ENCODE data around the gene SPATA21.

The SPATA21 gene

DNA sequence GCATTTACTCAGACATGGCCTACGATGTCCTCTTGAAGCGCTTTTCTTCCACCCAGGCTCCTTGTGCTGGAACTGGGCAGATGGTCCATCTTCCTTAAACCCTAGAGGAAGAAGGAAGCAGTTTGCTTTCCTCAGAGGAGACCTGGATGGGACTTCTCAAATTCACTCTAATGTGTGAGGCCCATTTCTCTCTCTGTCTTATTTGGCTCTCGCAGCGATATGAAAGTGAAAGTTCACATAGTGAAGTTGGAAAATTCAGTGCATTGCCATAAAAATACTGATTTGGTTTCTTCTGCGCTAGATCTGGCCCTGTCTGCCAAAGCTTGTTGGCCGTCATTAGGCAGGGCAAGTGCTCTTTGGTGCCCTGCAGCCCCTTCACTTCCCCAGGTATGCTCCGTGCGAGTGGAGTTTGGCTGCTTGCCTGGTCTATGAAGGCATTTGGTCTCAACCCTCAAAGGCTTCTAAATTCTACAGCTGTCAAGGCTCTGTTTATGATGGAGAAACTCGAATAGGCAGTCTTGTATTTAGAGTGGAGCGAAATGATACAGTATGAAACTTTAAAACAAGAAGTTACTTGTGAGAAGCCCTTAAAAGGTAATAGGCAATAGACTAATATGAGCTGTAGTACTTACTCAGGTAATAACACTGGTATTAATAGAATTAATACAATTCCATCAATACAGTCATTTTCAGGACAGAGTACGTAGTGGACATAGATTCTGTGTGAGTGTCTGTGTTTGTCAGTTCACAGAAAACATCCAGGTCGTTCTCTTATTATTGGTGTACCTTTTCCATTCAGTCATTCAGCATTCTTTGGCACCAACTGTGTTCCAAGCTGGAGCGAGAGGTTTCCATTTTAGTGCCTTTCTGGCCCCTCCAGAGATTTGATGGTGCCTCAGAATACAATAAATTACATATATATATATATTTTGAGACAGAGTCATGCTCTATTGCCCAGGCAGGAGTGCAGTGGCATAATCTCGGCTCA is 49.7 kb downstream of the SPATA21 start:
- TF ChIP-seq POLR2AphosphoS5 (IDR thresholded peaks at IDR 0.05; ENCODE audit: low read depth, low read length), result no peak
- peak; percentile 27; the same call in 1 of the 2 replicates for TF ChIP-seq POLR2A (IDR thresholded peaks at IDR 0.05; ENCODE audit: low read depth, low read length)
- no peak for DNase-seq (ENCODE audit: insufficient read length)
- FAIRE-seq, result no peak

DNA sequence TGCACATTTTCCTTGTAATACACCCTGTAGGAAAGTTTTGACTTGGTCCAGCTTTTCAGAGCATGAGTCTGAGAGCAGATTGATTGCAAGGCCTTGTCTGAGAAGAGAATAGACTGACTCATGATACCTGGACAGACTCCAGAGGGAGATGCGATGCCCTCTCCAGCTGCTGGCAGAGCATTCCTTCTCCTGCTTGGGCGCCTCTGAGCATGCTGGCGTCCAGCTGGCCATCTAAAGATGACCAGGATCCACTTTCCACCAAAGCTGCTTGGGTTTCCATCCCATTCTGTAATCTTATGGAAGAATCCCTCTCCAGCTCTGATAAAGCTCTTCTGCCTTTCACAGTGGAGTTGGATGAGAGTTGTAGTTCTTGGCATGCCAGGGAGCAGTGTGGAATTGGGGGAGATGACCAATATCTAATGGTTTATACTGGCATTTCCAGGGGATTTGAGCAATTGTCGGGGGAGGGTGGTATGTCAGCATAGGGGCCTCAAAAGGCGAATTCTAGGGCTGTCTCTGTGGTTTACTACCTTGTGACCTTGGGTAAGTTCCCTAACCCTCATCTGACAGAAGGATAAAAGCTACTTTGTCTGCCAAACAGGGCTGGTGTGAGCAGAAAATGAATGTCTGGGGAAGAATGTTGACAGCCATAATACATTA is 50.6 kb downstream of the SPATA21 start:
- FAIRE-seq, result peak; percentile 46
- DNase-seq (ENCODE audit: insufficient read length), result no peak

DNA sequence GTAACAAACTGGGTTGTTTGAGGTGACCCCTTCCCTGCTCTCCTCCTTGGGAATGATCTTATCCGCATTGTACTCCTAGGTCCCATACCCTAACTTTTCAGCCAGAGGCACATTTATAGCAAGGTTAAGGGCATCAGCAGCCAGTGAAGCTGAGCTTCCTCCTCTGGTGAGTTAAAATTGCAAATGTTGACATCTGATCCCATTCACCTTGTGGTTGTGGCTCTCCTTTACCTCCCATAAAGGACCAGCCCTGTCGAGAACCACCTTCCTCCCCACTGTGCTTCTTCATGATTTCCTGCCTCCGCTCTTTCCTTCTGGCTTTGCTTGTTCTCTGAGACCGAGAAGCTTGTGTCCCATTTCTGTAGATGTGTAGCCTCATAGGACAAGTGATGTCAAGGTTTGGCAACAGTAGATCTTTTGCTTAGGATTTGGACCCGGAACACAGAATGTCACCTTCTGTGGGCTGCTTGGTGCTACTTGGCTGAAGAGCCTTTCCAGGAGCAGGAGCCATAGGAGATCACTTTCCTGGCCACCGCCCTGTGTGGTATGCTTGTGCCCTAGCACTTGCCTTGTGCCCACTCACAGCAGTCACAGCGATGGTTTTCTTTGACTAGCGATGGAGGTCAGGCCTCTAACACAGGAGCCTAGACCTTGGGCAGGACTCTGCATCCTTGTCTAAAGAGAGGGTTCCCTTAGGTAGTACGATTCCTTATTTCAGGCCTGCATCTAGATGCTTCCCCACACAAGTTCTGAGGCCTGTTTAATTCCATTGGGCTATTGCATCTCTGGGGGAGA is 51.4 kb downstream of the SPATA21 start:
- FAIRE-seq (no peak), DNase-seq (ENCODE audit: insufficient read length) (no peak)
- TF ChIP-seq TAF1 (IDR thresholded peaks at IDR 0.05; ENCODE audit: borderline replicate concordance, low read depth, low read length) (no peak), POLR2A (IDR thresholded peaks at IDR 0.05; ENCODE audit: low read depth, low read length) (no peak)

More for the DNA sequence above, 50.6 kb downstream of the SPATA21 start:
- no peak for TF ChIP-seq POLR2AphosphoS5 (IDR thresholded peaks at IDR 0.05; ENCODE audit: low read depth, low read length)
- TF ChIP-seq TAF1 (IDR thresholded peaks at IDR 0.05; ENCODE audit: borderline replicate concordance, low read depth, low read length), result no peak
- TF ChIP-seq POLR2A (IDR thresholded peaks at IDR 0.05; ENCODE audit: low read depth, low read length), result no peak

DNA sequence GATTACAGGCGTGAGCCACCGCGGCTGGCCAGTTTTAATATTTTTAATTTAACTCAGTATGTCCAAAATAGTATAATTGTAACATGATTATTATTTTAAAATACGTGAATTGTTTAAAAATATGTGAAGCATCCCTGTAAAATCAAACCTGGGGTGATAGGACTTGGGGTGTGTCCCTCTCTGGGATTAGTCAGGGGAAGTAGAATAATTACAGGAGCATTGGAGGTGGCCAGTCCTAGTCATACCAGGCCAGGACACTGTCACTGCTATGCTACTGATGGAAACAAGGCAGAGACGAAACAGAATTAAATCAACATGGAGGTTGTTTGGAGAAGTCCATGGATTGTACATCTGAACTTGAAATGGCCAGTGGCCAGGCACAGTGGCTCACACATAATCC is 53.3 kb downstream of the SPATA21 start:
- FAIRE-seq, result no peak
- DNase-seq (ENCODE audit: insufficient read length), result no peak
- TF ChIP-seq POLR2AphosphoS5 (IDR thresholded peaks at IDR 0.05; ENCODE audit: low read depth, low read length), result no peak
- no peak for TF ChIP-seq POLR2A (IDR thresholded peaks at IDR 0.05; ENCODE audit: low read depth, low read length)
- TF ChIP-seq TAF1 (IDR thresholded peaks at IDR 0.05; ENCODE audit: borderline replicate concordance, low read depth, low read length), result no peak

DNA sequence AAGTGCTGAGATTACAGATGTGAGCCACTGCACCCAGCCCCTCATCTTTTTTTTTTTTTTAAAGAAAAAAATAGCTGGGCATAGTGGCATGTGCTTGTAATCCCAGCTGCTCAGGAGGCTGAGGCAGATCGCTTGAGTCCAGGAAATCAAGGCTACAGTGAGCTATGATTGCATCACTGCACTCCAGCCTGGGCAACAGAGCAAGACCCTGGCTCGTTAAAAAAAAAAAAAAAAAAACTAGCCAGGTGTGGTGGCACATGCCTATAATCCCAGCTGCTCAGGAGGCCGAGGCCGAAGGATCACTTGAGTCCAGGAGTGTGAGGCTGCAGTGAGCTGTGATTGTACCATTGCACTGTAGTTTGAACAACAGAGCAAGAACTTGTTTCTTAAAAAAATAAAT is 56.4 kb downstream of the SPATA21 start:
- TF ChIP-seq POLR2AphosphoS5 (IDR thresholded peaks at IDR 0.05; ENCODE audit: low read depth, low read length) (no peak), POLR2A (IDR thresholded peaks at IDR 0.05; ENCODE audit: low read depth, low read length) (no peak), TAF1 (IDR thresholded peaks at IDR 0.05; ENCODE audit: borderline replicate concordance, low read depth, low read length) (no peak)
- FAIRE-seq, result no peak
- no peak for DNase-seq (ENCODE audit: insufficient read length)

DNA sequence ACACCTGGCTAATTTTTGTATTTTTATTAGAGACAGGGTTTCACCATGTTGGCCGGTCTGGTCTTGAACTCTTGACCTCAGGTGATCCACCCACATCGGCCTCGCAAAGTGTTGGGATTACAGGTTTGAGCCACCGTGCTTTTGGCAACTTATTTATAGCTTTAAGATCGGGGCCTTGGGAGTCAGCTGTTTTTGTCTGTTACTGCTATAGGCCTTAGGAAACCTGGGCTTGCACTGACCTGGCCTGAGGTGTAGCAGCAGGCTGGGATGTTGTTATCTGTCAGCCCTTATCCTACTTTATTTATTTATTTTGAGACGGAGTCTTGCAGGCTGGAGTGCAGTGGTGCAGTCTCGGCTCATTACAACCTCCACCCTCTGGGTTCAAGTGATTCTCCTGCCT is 58.8 kb downstream of the SPATA21 start:
- DNase-seq (ENCODE audit: insufficient read length) (no peak), FAIRE-seq (no peak)
- TF ChIP-seq POLR2A (IDR thresholded peaks at IDR 0.05; ENCODE audit: low read depth, low read length), result no peak
- no peak for TF ChIP-seq POLR2AphosphoS5 (IDR thresholded peaks at IDR 0.05; ENCODE audit: low read depth, low read length)
- no peak for TF ChIP-seq TAF1 (IDR thresholded peaks at IDR 0.05; ENCODE audit: borderline replicate concordance, low read depth, low read length)

DNA sequence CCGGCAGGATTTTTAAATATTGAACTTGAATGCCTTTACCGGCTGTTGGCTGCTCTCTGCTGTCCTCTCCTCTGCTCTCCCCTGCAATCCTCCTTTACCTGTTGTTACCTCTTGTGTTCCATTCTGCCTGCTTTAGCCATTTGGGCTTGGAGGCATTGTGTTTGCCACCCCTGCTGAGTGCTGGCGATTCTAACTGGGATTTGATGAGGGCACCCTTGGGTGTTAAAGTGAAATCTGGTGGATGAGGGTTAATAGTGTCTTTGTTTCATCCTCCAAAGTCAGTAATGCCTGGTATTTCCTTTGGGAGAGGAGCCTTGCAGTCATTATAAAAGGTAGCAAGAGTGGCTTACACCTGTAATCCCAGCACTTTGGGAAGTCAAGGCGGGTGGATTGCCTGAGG is 60.3 kb downstream of the SPATA21 start:
- TF ChIP-seq POLR2AphosphoS5 (IDR thresholded peaks at IDR 0.05; ENCODE audit: low read depth, low read length), result no peak
- no peak for TF ChIP-seq TAF1 (IDR thresholded peaks at IDR 0.05; ENCODE audit: borderline replicate concordance, low read depth, low read length)
- no peak for TF ChIP-seq POLR2A (IDR thresholded peaks at IDR 0.05; ENCODE audit: low read depth, low read length)
- FAIRE-seq (no peak), DNase-seq (ENCODE audit: insufficient read length) (no peak)

DNA sequence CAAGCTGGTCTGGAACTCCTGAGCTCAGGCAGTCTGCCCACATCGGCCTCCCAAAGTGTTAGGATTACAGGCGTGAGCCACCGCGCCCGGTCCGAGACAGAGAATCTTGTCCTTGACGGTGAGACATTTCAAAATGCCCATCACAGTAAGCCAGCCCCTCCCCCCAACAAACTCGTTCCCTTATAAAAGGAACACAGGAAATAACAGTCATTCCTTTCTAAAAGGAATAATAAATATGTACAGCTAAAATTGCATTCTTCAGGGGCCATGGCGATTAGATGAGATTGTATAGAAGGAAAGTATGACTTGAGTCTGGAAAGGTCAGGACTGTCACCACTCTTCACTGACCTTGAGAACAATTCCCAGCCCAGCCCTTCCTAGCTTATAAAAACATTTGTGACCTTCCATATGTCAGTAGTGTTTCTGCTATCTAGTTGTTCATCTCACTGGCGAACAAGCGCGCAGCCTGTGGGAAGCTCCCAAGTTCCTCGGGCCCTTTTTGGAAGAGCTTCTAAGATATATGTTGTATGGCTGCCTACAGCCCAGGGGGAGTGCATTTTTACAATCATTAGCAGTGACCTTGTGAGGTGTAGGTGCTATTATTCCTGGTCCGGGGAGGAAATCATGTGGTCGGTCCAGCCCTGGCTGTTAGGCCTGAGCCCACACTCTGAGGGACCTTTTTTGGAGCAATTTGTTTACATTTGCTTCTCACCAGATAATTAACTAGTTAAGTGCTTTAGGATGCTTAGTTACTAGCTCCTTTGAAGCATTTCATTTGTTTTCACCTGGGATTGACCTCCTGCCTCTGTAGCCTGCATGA is 61.5 kb downstream of the SPATA21 start:
- DNase-seq (ENCODE audit: insufficient read length), result no peak
- TF ChIP-seq TAF1 (IDR thresholded peaks at IDR 0.05; ENCODE audit: borderline replicate concordance, low read depth, low read length) (no peak), POLR2A (IDR thresholded peaks at IDR 0.05; ENCODE audit: low read depth, low read length) (no peak), POLR2AphosphoS5 (IDR thresholded peaks at IDR 0.05; ENCODE audit: low read depth, low read length) (no peak)
- no peak for FAIRE-seq

DNA sequence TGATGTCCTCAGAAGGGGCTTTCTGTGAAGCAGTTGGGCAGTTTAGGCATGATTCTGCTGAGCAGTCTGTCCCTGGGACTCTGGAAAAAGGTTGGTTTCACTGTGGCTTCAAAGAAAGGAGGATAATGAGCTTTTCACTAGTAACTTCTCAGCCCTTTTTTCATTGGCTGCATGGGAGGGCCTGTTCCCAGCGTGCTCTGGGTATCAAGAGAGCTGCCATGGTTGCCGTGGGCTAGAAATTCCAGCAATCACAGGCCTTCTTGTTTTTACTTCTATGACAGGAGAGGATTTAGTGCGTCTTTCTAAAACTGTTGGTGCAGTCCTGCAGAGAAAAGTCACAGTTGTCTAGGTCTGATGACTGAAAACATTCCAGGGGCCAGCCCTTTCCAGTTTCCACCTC is 63.0 kb downstream of the SPATA21 start:
- FAIRE-seq (no peak), DNase-seq (ENCODE audit: insufficient read length) (no peak)
- no peak for TF ChIP-seq POLR2AphosphoS5 (IDR thresholded peaks at IDR 0.05; ENCODE audit: low read depth, low read length)
- no peak for TF ChIP-seq POLR2A (IDR thresholded peaks at IDR 0.05; ENCODE audit: low read depth, low read length)
- TF ChIP-seq TAF1 (IDR thresholded peaks at IDR 0.05; ENCODE audit: borderline replicate concordance, low read depth, low read length), result no peak

DNA sequence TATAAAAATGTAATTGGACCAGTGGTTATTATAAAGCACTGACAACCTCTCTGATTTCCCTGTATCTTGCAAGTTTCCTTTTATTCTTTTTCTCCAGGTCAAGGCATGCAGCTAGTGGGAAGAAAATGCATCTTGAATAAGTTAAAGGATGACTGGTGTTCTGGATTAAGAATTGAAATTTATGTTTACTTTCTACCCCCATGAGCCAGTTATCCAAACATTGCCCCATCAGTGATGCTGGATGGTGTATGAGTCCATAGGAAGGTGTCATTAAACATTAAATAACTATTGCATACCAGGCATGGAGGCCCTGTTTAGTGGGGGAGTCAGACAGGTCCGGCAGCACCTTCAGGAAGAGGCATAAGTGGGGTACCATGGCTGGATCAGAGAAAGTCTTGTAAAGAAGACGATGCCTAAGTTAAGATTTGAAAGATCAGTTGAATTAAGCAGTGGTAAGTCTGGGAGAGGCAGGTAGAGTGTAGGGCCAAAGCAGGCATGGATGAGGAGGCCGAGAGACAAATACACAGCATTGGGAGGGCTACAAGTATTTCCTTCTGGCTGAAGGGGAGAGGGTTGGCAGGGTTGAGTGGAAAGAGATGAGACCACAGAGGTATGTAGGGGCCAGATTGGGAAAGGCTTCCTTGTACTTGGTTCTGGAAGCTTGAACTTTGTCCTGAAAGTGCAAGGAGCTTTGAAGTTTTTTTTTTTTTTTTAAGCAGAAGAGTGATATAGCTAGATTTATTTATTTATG is 64.5 kb downstream of the SPATA21 start:
- DNase-seq (ENCODE audit: insufficient read length), result no peak
- no peak for FAIRE-seq
- TF ChIP-seq POLR2A (IDR thresholded peaks at IDR 0.05; ENCODE audit: low read depth, low read length) (no peak), TAF1 (IDR thresholded peaks at IDR 0.05; ENCODE audit: borderline replicate concordance, low read depth, low read length) (no peak), POLR2AphosphoS5 (IDR thresholded peaks at IDR 0.05; ENCODE audit: low read depth, low read length) (no peak)
